Measurements from ENCODE around the gene PLK3. TPM values are rescaled to one million over a fixed set of nuclear protein-coding genes. Genes with fewer than 3 reads are reported as not detected.

Gene PLK3
- total RNA-seq, 6 experiments from 2014 or later, result 37.1 to 44.6 (median 39.2) TPM

- Mint-ChIP-seq H3K9me3 (no peaks in the 10 kb centered on the region), H3K27ac (peak overlapping the region; percentile 73), H3K36me3 (ENCODE audit: low read depth) (peaks cover 66% of the 10 kb centered on the region), H3K27me3 (ENCODE audit: insufficient read depth) (peaks cover 8% of the 10 kb centered on the region), H3K4me3 (peak overlapping the region; percentile 93), H3K4me1 (ENCODE audit: low read depth) (peaks cover 46% of the 10 kb centered on the region)
- TF ChIP-seq, protein P1, sequence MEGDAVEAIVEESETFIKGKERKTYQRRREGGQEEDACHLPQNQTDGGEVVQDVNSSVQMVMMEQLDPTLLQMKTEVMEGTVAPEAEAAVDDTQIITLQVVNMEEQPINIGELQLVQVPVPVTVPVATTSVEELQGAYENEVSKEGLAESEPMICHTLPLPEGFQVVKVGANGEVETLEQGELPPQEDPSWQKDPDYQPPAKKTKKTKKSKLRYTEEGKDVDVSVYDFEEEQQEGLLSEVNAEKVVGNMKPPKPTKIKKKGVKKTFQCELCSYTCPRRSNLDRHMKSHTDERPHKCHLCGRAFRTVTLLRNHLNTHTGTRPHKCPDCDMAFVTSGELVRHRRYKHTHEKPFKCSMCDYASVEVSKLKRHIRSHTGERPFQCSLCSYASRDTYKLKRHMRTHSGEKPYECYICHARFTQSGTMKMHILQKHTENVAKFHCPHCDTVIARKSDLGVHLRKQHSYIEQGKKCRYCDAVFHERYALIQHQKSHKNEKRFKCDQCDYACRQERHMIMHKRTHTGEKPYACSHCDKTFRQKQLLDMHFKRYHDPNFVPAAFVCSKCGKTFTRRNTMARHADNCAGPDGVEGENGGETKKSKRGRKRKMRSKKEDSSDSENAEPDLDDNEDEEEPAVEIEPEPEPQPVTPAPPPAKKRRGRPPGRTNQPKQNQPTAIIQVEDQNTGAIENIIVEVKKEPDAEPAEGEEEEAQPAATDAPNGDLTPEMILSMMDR (IDR thresholded peaks at IDR 0.05), result no peak
- DNase-seq, result no peak
Observed at GRCh38 chr1:44778705-44779576, 21.2 kb upstream of the PLK3 start.

DNA sequence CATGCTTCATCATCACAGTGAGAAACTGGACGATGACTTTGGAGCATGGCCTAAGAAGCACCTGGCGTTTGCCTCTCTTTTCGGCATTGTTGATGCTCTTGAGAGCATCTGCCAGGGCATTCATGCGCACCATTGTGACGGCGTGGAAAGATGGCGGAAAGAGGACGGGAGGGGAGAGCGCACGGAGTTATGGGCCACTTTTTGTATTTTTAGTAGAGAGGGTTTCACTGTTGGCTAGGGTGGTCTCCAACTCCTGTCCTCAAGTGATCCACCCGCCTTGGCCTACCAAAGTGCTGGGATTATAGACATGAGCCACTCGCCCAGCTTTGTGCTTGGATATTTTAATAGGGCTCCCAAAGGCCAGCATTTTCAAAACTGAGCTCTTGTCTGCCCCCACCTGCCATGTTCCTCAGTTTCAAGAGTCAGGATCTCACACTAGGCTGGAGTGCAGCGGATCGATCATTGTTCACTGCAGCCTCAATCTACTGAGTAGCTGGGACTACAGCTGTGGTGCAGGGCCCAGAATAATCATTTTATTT is 19.5 kb upstream of the PLK3 start:
- Mint-ChIP-seq H3K27me3 (ENCODE audit: insufficient read depth) (peaks cover 5% of the 10 kb centered on the region), H3K9me3 (no peaks in the 10 kb centered on the region), H3K27ac (peak overlapping the region; percentile 40; the same call in 1 of the 2 replicates), H3K36me3 (ENCODE audit: low read depth) (peaks cover 60% of the 10 kb centered on the region), H3K4me1 (ENCODE audit: low read depth) (peaks cover 46% of the 10 kb centered on the region), H3K4me3 (peak overlapping the region; percentile 51; the same call in 1 of the 2 replicates)
- DNase-seq, result no peak
- TF ChIP-seq, protein P1 (IDR thresholded peaks at IDR 0.05), result no peak

- H3K36me3 Mint-ChIP-seq (ENCODE audit: low read depth), result peaks cover 32% of the 10 kb centered on the region
- H3K27me3 Mint-ChIP-seq (ENCODE audit: insufficient read depth), result peaks cover under 1% of the 10 kb centered on the region
- H3K4me1 Mint-ChIP-seq (ENCODE audit: low read depth), result peaks cover 32% of the 10 kb centered on the region
- H3K9me3 Mint-ChIP-seq, result no peaks in the 10 kb centered on the region
- no peak overlapping the region for H3K27ac Mint-ChIP-seq
- H3K4me3 Mint-ChIP-seq, result peak overlapping the region; percentile 43; the same call in 1 of the 2 replicates
- no peak for DNase-seq
- TF ChIP-seq, protein P1 (IDR thresholded peaks at IDR 0.05), result no peak
Observed at GRCh38 chr1:44783697-44784093, 16.5 kb upstream of the PLK3 start.

GRCh38 chr1:44784094-44785028 is 15.8 kb upstream of the PLK3 start:
- peaks cover 26% of the 10 kb centered on the region for H3K36me3 Mint-ChIP-seq (ENCODE audit: low read depth)
- peak overlapping the region; percentile 43; the same call in 1 of the 2 replicates for H3K4me3 Mint-ChIP-seq
- DNase-seq, result no peak
- no peak overlapping the region for H3K27ac Mint-ChIP-seq
- peaks cover 27% of the 10 kb centered on the region for H3K4me1 Mint-ChIP-seq (ENCODE audit: low read depth)
- no peaks in the 10 kb centered on the region for H3K9me3 Mint-ChIP-seq
- no peaks in the 10 kb centered on the region; the same call in none of the 2 replicates for H3K27me3 Mint-ChIP-seq (ENCODE audit: insufficient read depth)
- TF ChIP-seq, protein P1 (IDR thresholded peaks at IDR 0.05), result peak; percentile 32

DNA sequence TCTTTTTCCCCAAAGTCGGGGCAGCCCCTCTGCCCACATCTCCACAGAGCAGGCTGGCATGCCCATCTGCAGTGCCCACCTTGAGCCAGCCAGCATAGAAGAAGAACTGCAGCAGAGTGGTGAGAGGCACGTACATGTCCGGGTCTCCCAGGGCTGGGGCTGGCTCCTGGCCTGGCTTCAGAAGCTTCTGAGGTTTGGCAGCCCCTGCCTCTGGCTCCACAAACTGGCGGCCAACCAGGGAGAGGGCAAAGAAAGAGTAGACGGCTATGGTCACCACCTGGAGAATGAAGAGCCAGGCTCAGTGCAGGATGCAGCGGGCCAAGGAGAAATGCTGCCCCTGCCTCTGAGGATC is 15.2 kb upstream of the PLK3 start:
- no peak for DNase-seq
- TF ChIP-seq, protein P1 (IDR thresholded peaks at IDR 0.05), result no peak
- Mint-ChIP-seq H3K9me3 (no peaks in the 10 kb centered on the region), H3K4me1 (ENCODE audit: low read depth) (peaks cover 27% of the 10 kb centered on the region), H3K27me3 (ENCODE audit: insufficient read depth) (no peaks in the 10 kb centered on the region; the same call in none of the 2 replicates), H3K4me3 (peak overlapping the region; percentile 7; the same call in 1 of the 2 replicates), H3K27ac (no peak overlapping the region), H3K36me3 (ENCODE audit: low read depth) (peaks cover 25% of the 10 kb centered on the region)

Measured in HFFc6 (cell line).